HuH-7 (cell line): ENCODE data around the gene DMXL1.
A peak's percentile ranks its signal among the peaks of the same experiment; 100 is the strongest.

Experiments
- DNase-seq: peaks from one replicate; pipeline ENCODE4 v3.0.0; 2011; ENCODE audit warnings: low spot score

The DMXL1 gene

DNA sequence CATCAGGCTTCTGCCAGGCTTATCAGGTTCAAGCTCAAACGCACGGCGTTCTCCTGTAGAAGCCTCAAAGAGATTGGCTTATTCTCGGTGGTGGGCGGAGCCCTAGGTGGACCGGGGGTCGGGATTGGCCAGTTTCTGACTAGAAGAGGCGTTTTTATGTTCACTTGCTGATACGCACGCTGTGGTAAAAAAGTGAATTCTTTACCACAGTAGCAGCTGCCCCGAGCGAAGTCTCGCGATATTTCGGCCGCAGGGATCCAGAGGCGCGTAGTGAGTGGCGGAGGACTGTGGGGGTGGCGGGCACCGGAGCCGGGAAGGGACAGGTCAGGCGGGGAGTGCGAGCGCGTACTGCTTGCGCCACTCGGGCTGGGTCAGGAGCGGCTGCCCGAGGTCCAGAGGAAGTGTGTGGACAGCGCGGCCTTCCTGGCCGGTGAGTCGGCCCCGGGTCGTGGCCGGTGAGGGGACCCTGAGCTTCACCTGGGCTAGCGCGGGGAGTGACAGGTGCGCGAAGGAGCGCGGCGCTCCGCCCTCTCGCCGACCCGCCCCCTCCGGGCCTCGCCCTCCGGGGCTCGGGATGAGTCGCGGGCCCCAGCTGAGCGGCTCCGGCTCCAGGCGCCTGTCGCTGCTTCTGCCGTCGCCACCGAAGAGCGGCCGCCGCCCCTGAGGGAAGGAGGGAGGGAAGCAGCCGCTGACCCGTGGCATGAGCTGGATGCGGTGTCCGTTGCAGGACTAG, at the start of gene DMXL1:
DMXL1 (plus strand) TSS at position 260 of the 733 bp plus-strand sequence. CDS start 483 bp downstream, outside the sequence.
- peak; percentile 77 for DNase-seq

DNA sequence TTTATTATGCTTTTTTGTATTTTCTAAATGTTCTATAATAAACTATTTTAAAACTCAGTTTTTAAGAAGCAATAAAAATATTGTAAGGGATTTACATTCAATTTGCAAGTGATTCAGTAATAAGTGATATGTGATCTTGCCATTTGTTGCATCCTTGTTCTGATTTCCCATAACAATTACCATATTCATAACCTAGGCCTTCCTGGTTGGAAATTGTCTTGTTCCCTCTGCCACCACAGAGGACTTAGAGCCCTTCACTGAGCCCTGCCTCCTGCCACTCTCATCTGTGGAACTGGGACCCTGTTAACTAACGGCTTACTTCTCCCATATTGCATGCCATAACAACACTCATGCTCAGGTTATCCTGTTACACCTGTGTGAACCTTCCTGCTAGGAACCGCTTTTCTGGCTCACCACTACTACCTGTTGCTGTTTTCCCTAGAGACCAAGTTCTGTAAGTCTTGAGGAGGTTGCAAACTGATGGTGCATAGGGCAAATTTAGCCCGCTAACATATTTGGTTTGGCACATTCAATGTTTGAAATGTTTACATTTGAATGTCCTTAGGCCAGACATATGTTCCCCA, 49.6 kb upstream of the DMXL1 start:
- DNase-seq = no peak

- DNase-seq = peak; percentile 31
Observed at GRCh38 chr5:119022017-119022745, 48.7 kb upstream of the DMXL1 start.

DNA sequence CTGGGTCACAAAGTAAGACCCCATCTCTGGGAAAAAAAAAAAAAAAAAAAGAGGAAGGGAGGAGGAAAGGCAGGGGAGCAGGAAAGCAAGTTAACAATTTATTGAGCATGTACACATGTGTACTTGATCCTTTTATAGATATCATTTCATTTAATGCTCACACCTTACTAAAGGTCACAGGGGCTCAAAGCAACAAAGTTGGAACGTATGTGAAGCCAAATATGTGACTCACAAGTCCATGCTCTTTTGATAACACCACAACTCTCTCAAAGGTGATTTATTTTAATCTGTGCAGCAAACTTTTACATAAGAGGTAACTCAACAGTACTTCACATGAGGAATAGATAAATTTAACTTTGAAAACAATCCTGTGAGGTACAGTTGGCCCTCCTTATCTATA, 48.1 kb upstream of the DMXL1 start:
- no peak for DNase-seq

- DNase-seq = no peak
Observed at GRCh38 chr5:119028575-119028974, 42.3 kb upstream of the DMXL1 start.

DNA sequence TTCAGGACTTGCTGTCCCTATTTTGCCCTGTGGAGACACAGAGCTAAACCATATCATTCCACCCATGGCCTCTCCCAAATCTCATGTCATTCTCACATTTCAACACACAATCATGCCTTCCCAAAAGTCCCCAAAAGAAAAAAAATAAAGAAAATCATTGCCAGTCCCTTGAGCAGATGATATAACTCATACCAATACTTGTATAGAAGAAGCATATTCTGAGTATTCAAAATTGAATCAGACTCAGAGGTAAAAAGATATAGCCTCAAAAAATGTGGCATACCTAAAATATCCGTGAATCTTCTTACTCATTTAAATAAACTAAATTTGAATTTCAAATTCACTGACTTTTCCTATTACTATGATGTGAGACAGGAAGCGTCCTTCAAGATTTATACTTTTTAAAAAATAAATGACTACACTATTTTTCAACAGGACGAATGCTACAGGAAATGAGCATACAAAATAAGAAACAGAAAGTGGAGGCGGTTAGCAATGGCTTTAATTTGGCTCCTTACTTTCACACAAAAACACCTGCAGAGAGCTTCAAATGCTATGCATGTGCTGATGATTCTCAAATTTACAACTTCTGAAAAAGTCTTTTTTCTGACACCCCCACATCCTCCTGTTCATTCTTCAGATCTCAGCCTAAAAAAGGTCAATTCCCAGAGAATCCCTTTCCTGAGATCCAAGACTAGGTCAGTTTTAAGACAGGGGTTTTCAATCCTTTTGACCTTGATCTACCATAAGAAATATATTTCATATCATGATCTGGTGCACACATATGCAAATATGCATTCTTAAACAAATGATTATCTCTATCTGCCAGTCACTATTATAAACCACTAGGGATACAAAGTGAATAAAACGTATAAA, 39.6 kb upstream of the DMXL1 start:
- DNase-seq = no peak

GRCh38 chr5:119031905-119032304, 39.0 kb upstream of the DMXL1 start:
- DNase-seq = no peak

DNA sequence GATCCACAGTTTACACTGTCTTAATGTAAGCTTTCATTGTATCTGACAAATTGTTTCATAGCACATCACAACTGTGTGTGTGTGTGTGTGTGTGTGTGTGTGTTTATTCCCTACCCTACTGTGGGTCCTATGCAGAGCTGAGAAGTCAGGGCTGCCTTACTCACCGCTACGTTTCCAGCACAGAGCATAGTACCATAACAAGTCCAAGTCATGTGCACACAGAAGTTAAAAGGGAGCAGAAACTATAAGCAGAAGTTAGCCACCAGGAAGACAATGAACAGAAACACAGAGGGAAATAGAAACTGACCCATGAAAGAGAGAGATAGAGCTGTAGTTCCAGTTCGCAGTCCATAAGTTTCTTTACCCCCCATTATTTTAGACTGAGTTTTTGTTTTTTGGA, 38.2 kb upstream of the DMXL1 start:
- no peak for DNase-seq

DNA sequence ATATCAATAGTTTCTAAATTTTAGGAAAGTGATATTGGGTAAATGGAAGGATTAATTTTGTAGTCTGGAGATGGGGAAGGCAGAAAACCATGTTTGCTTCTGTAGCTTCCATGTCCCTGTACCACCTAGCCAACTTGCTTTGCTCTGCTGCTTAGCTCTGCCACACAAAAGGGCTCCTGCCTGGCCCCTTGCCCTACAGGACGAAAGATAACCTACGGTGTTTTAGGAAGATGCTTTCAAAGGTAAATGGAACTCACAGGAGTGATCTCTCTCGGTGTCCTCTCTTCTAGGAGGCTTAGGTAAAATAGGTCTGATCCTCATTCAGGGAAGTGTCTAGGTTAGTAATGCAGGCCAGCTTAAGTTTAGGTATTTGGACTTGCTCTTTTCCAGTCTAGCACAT, 37.8 kb upstream of the DMXL1 start:
- DNase-seq = no peak

DNA sequence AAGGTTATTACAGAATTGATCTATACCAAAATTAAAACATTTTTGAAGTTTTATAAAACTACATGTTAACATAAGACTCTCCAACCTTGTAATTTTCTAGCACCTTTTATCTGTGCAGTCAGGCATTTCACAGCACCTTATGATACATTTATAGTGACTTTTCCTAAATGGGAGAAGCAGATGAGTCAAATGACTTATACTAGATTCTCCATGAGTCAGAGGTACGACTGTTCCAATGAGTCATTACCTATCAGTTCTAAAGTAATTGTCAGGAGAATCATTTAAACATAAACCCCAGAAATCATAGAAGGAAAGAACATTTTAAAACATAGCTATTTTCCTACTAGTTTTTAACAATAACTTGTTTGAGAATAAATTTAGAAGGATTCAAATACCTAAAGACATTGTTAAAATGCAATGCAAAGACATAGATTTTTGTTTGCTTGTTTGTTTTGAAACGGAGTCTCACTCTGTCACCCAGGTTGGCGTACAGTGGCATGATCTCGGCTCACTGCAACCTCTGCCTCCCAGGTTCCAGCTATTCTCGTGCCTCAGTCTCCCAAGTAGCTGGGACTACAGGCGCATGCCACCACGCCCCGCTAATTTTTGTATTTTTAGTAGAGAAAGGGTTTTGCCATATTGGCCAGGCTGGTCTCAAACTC, 34.7 kb upstream of the DMXL1 start:
- DNase-seq = no peak

- no peak for DNase-seq
Observed at GRCh38 chr5:119037496-119038215, 33.2 kb upstream of the DMXL1 start.

GRCh38 chr5:119048246-119048645, 22.6 kb upstream of the DMXL1 start:
- no peak for DNase-seq

DNA sequence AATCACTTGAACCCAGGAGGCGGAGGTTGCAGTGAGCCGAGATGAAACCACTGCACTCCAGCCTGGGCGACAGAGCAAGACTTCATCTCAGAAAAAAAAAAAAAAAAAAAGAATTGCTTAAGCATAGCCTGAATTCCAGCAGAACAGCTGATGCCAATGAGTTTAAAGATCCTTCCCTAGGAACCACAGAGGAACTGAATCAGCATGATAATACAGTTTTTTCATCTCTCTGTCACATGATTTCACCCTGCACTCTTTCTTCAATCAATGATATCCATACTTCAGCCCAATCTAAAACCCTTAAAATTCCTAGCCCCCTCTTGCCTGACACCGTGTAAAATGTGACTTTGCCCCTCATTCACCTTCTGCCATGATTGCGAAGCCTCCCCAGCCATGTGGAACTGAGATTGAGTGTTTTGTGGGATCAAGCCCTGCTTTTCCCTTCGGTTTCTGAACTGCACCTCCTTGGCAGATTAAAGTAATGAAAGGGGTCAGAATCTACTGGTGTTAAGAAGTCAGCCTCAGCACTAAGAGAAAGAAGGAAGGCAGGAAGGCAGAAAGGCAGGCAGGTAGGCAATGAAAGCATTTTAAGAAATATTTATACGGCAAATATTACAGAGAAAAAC, 20.9 kb upstream of the DMXL1 start:
- DNase-seq = no peak

DNA sequence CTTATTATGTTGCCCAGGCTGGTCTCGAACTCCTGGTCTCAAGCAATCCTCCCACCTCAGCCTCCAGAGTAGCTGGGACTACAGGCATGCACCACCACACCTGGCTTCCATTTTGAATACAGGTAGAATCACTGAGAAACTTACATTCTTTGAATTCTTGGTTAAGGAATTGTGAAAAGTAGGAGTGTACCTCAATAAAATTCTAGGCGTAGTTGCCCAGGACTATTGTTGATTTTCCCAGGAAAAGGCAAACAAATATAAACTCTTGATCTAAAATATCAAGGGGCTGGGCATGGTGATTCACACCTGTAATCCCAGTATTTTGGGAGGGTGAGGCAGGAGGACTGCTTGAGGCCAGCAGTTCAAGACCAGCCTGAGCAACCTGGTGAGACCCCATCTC, 16.8 kb upstream of the DMXL1 start:
- DNase-seq = no peak

- no peak for DNase-seq
Observed at GRCh38 chr5:119055294-119055693, 15.6 kb upstream of the DMXL1 start.

GRCh38 chr5:119058979-119059529, 11.8 kb upstream of the DMXL1 start:
- DNase-seq = no peak

DNA sequence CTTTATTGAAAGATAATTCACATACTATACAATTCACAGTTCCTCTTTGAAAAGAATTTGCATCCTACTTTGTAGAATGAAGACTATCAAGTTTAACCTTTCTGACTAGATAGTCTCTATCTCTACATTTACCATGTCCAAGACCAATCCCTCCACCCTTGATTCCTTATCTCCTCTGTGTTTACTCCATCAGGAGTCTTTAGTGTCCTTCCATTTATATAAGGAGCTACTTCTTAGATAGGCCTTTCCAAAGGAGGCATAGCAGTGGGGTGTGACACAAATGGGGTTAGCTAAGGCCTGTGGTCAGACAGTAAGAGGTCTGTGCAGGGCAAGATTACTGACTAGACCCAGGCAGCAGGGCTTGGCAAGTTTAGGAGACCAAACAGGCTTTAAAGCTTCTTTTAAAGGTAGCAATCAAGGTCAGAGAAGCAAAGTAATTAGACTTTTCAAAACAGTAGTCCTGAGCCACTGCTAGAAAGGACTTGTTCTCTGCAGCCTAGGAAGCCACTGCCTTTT, 11.1 kb upstream of the DMXL1 start:
- no peak for DNase-seq

- DNase-seq = no peak
Observed at GRCh38 chr5:119063579-119064379, 7.1 kb upstream of the DMXL1 start.

DNA sequence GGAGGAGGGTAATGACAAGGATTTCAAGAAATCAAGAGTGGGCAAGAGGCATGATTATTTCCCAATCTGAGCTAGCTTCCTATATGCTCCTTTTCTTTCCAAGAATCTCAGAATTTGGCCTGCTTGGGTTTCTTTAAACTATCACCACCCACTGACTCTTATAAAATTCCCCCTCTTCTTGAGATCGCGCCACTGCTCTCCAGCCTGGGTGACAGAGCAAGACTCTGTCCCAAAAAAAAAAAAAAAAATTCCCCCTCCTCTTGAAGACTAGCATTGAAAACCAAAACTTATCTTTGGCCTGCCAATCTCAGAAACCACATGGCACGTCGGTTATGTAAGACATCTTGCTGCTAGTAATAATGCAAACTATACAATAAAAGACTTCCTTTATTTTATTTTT, 3.4 kb upstream of the DMXL1 start:
- no peak for DNase-seq

GRCh38 chr5:119070578-119070827, 384 bp upstream of the DMXL1 start:
- DNase-seq = no peak
